Ovary (tissue), 9 donors: ENCODE measurements around the gene HSF5. TPM values are rescaled to one million over a fixed set of nuclear protein-coding genes. Genes with fewer than 3 reads are reported as not detected.

Experiments
- DNase-seq, 5 donors: peaks; one replicate each; pipeline ENCODE4 v3.0.0-alpha.2; 2019 to 2020
- H3K27ac ChIP-seq, 2 donors: fragments of 200-600 bp; one replicate each; pipeline versions ENCODE4 v1.5.1 to v1.8.0; 2019 to 2022
- H3K27me3 ChIP-seq: fragments of 200-600 bp; one replicate; pipeline ENCODE4 v1.8.0; 2022
- H3K36me3 ChIP-seq: fragments of 200-600 bp; sonication (generic); one replicate; pipeline ENCODE4 v1.5.1; 2019
- H3K4me1 ChIP-seq: one replicate; pipeline ENCODE4 v1.8.1; 2013; ENCODE audit warnings: mild to moderate bottlenecking, moderate library complexity; ENCODE audit not compliant: insufficient read depth
- H3K4me3 ChIP-seq: fragments of 200-600 bp; sonication (generic); one replicate; pipeline ENCODE4 v1.5.1; 2017
- H3K9me3 ChIP-seq, 2 donors: fragments of 200-600 bp in 1 of 2; sonication (generic) in 1 of 2; one replicate each; pipeline versions ENCODE4 v1.5.1 to v1.8.1; 2013 to 2019; ENCODE audit warnings: mild to moderate bottlenecking in 1 of 2, moderate library complexity in 1 of 2
- EP300 ChIP-seq: sonication (generic); formaldehyde crosslinking; IDR thresholded peaks from one replicate; pipeline ENCODE4 v1.6.1; 2017; ENCODE audit warnings: antibody characterized with exemption
- POLR2A ChIP-seq: fragments of 450-650 bp; IDR thresholded peaks from one replicate; pipeline ENCODE4 v1.6.1; 2017; ENCODE audit warnings: antibody characterized with exemption, mild to moderate bottlenecking, moderate library complexity
- WGBS, 3 donors: extraction: QIAGEN DNeasy Blood & Tissue Kit in 1 of 3; methylation state at CpG; one replicate each; pipeline versions ENCODE4 v1.1.5 to v1.1.7; 2013 to 2017; 5-methylcytosine and 5-hydroxymethylcytosine counted together
- intact Hi-C, 4 donors: fragments of 100-400 bp; cut with DNase I; formaldehyde crosslinking; loops; one replicate each; pipeline versions ENCODE4 v1.11.0 to v1.15.1; 2022 to 2023
- polyA plus RNA-seq, 2 donors: library from polyadenylated mRNA; stranded (reverse); fragments of 200-250 nt in 1 of 2; fragments of 350-450 nt in 1 of 2; fragmentation: Illumina TruSeq in 1 of 2; extraction: RNeasy Lipid Tissue Mini Kit (QIAGEN cat#74804) in 1 of 2; gene quantifications; one replicate each; pipeline ENCODE4 v1.2.3, GENCODE V29; 2013 to 2014
- total RNA-seq, 7 donors: library from RNA; depleted of rRNA in 2 of 7; stranded (reverse); fragments of >200 nt in 2 of 7; fragmentation: NEBNext Ultra II Directional in 3 of 7; extraction: Animal tissue kit (Norgen Biotek cat#: 25700) in 3 of 7; gene quantifications; one replicate each; pipeline versions ENCODE4 v1.1.0 to v1.2.4, GENCODE V29; 2016 to 2023
- TF ChIP-seq, protein P1 (sequence below), 3 donors: fragments of 450-650 bp in 2 of 3; fragments of 200-600 bp in 1 of 3; IDR thresholded peaks; one replicate each; pipeline versions ENCODE4 v1.5.1 to v1.8.0; 2016 to 2022; ENCODE audit warnings: antibody characterized with exemption in 3 of 3, mild to moderate bottlenecking in 1 of 3
- donor health status: DM: no; HTN: no; CAD: no; lungs with moderate emphysema.
- donor health status: DM: no; HTN: no; CAD: no.
- donor health status: Bipolar disorder and iron deficiency.
- donor health status: DM: yes; HTN: yes; CAD: no.
- donor health status: DM: no; HTN: no; CAD: no.
- donor health status: DM: yes; HTN: yes; CAD: no.

HSF5 gene
- total and polyA plus RNA-seq, 9 donors: 0.05 TPM; not detected in 7

DNA sequence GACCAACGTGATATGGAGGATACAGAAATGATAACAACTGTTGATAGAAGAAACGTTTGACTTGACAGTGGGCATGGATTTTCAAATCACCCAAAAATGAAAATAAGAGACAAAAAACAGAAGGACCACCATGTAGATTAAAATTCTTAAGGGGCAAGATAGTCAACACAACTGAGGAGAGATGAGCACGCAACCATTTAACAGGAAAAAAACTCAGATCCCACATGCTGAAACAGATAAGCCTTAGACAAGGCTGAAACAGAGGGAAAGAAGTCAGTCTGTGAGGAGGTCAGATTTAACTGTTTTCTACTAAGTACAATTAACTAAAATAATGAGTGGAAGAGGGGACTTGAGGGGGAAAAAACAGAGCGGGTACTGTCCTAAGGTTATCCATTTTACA, 92.0 kb downstream of the HSF5 start:
- 49 to 72% (median 50%) methylated on average over 4 of the region's 4 CpGs for WGBS, 3 donors
- Histone ChIP-seq H3K4me3 (no peak overlapping the region), H3K27me3 (no peaks in the 10 kb centered on the region), H3K27ac (no peak overlapping the region), H3K9me3 (no peaks in the 10 kb centered on the region), H3K36me3 (no peaks in the 10 kb centered on the region), H3K4me1 (no peaks in the 10 kb centered on the region)
- intact Hi-C loops: no loop called here
- DNase-seq: no peak
- TF ChIP-seq POLR2A: no peak
- no peak for TF ChIP-seq EP300
- TF ChIP-seq, protein P1, sequence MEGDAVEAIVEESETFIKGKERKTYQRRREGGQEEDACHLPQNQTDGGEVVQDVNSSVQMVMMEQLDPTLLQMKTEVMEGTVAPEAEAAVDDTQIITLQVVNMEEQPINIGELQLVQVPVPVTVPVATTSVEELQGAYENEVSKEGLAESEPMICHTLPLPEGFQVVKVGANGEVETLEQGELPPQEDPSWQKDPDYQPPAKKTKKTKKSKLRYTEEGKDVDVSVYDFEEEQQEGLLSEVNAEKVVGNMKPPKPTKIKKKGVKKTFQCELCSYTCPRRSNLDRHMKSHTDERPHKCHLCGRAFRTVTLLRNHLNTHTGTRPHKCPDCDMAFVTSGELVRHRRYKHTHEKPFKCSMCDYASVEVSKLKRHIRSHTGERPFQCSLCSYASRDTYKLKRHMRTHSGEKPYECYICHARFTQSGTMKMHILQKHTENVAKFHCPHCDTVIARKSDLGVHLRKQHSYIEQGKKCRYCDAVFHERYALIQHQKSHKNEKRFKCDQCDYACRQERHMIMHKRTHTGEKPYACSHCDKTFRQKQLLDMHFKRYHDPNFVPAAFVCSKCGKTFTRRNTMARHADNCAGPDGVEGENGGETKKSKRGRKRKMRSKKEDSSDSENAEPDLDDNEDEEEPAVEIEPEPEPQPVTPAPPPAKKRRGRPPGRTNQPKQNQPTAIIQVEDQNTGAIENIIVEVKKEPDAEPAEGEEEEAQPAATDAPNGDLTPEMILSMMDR (IDR thresholded peaks at IDR 0.05): no peak

DNA sequence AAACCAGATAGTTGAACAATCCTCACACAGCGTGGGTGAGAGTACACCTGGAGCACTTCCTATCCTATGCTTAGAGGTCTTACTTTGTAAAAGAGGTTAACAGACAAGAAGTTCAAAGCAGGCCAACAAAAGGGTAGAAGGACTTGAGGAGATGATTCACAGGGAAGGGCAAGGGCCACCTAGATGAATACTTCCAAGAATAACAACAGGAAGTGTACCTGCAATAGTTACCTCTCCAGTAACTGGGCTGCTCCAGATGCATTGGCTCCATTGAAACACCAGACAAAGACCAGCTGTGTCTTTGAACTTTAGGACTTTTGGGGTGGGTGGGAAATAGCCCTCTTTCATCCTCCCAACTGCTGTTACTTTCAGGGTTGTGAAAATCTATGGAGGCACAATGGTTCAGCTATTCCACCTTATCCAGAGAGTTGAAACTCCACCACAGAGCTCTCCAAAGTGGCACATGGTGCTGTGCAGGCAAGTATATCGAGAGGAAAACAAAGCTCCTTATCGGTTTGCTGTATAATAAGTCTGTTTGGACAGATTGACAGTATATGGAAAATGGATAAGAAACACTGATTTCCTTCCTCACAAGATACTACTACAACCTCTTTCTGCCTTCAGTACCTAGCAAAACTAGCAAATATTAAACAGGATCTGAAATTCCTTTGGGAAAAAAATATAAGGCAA, 93.5 kb downstream of the HSF5 start:
- H3K27ac ChIP-seq: no peak overlapping the region
- no peaks in the 10 kb centered on the region for H3K9me3 ChIP-seq
- no peak for DNase-seq
- H3K4me3 ChIP-seq: no peak overlapping the region
- WGBS, 3 donors: 81 to 90% (median 88%) methylated on average over 3 of the region's 3 CpGs
- H3K36me3 ChIP-seq: no peaks in the 10 kb centered on the region
- TF ChIP-seq, protein P1 (IDR thresholded peaks at IDR 0.05): no peak
- TF ChIP-seq EP300 (no peak), POLR2A (no peak)
- intact Hi-C loops: no loop called here
- H3K4me1 ChIP-seq: no peaks in the 10 kb centered on the region
- no peaks in the 10 kb centered on the region for H3K27me3 ChIP-seq

DNA sequence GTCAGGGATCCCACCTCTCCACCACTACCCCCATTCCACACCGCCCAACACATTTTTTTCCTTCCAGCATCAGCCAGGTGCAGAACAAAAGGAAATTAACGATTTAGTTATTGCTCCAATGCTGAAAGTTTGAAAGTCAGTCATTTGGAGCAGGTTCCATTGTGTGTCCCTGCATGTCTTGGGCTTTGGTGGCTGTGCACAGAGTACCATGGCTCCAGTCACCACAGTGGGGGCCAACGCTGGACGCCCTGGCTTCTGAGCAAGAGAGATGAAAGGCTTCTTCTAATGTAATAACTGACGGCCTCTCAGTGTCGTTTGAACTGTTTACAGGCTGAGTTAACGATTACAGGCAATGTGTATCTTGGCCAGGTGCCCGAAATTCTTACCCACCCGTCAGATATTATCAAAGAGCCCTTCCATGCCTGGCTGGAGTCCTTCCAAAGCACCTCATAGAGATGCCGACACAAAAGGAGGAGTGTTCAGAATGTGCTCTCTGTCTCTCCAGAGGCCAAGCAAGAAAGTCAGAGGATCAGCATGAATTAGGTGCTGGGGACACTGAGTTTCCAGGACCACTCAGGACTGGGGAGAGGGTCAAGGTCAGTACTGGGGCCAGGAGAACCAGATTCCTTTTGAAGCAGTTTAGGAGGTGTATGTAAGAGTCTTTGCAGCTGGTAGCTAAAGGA, 96.8 kb downstream of the HSF5 start:
- Histone ChIP-seq H3K4me3 (no peak overlapping the region), H3K27ac (no peak overlapping the region), H3K4me1 (no peaks in the 10 kb centered on the region), H3K9me3 (no peaks in the 10 kb centered on the region), H3K27me3 (no peaks in the 10 kb centered on the region), H3K36me3 (no peaks in the 10 kb centered on the region)
- DNase-seq: no peak
- WGBS, 3 donors: 14 to 19% (median 15%) methylated on average over 10 of the region's 10 CpGs
- TF ChIP-seq, protein P1 (IDR thresholded peaks at IDR 0.05): no peak
- TF ChIP-seq POLR2A: no peak
- intact Hi-C loops: no loop called here

DNA sequence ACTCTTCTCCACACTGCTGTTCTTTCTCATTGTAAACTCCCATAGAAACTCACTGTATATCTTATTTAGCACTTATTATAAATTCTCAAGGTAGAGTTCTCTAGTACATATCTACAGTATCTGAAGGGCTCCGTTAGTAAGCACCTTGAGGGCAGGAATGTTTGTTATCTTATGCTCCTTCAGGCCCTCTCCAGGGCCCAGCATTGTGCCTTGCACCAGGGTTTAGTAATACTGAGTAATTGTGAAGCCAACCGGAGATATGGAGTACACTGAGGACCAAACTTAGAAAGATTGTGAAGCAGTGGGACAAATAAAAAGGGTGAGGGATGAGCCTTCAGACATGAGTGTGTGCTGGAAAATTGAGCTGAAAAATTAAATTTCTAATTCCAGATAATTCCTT, 97.3 kb downstream of the HSF5 start:
- no peaks in the 10 kb centered on the region for H3K27me3 ChIP-seq
- H3K4me3 ChIP-seq: no peak overlapping the region
- no peak for DNase-seq
- no peaks in the 10 kb centered on the region for H3K36me3 ChIP-seq
- WGBS, 3 donors: 73 to 80% (median 77%) methylated on average over 2 of the region's 2 CpGs
- intact Hi-C loops: no loop called here
- H3K27ac ChIP-seq: no peak overlapping the region
- no peaks in the 10 kb centered on the region for H3K9me3 ChIP-seq
- H3K4me1 ChIP-seq: no peaks in the 10 kb centered on the region
- TF ChIP-seq EP300 (no peak), POLR2A (no peak)
- TF ChIP-seq, protein P1 (IDR thresholded peaks at IDR 0.05): no peak
